GM19328 (cell line): ENCODE data around the gene OVCA2.

Source experiments
- ATAC-seq: cut with Tn5 transposase; IDR thresholded peaks from one replicate; pipeline ENCODE4 v1.9.1; 2021; ENCODE audit warnings: mild to moderate bottlenecking, moderate library complexity; ENCODE audit not compliant: unreplicated experiment

Gene OVCA2

GRCh38 chr17:2030779-2031163, 11.1 kb upstream of the OVCA2 start:
- ATAC-seq: no peak

- no peak for ATAC-seq
Observed at GRCh38 chr17:2033153-2033552, 8.7 kb upstream of the OVCA2 start.

GRCh38 chr17:2034157-2034556, 7.7 kb upstream of the OVCA2 start:
- no peak for ATAC-seq

GRCh38 chr17:2034806-2035540, 6.8 kb upstream of the OVCA2 start:
- no peak for ATAC-seq

GRCh38 chr17:2035541-2036488, 6.0 kb upstream of the OVCA2 start:
- ATAC-seq: no peak

GRCh38 chr17:2037155-2037554, 4.7 kb upstream of the OVCA2 start:
- ATAC-seq: no peak

- no peak for ATAC-seq
Observed at GRCh38 chr17:2040219-2040827, 1.5 kb upstream of the OVCA2 start.

GRCh38 chr17:2040942-2041560, 771 bp upstream of the OVCA2 start:
- no peak for ATAC-seq

- no peak for ATAC-seq
Observed at GRCh38 chr17:2042390-2042847, 597 bp downstream of the OVCA2 start.

- ATAC-seq: no peak
Observed at GRCh38 chr17:2042933-2043332, 1.1 kb downstream of the OVCA2 start.

- no peak for ATAC-seq
Observed at GRCh38 chr17:2043785-2044184, 2.0 kb downstream of the OVCA2 start.

GRCh38 chr17:2044263-2044894, 2.6 kb downstream of the OVCA2 start:
- no peak for ATAC-seq

GRCh38 chr17:2047590-2047989, 5.8 kb downstream of the OVCA2 start:
- ATAC-seq: no peak

- no peak for ATAC-seq
Observed at GRCh38 chr17:2048805-2049204, 7.0 kb downstream of the OVCA2 start.

- ATAC-seq: peak; percentile 53
Observed at GRCh38 chr17:2049333-2050299, 7.8 kb downstream of the OVCA2 start.

- no peak for ATAC-seq
Observed at GRCh38 chr17:2050300-2051060, 8.7 kb downstream of the OVCA2 start.

- ATAC-seq: no peak
Observed at GRCh38 chr17:2051061-2051932, 9.5 kb downstream of the OVCA2 start.
